ENCODE results near the gene VASP.

VASP gene

DNA sequence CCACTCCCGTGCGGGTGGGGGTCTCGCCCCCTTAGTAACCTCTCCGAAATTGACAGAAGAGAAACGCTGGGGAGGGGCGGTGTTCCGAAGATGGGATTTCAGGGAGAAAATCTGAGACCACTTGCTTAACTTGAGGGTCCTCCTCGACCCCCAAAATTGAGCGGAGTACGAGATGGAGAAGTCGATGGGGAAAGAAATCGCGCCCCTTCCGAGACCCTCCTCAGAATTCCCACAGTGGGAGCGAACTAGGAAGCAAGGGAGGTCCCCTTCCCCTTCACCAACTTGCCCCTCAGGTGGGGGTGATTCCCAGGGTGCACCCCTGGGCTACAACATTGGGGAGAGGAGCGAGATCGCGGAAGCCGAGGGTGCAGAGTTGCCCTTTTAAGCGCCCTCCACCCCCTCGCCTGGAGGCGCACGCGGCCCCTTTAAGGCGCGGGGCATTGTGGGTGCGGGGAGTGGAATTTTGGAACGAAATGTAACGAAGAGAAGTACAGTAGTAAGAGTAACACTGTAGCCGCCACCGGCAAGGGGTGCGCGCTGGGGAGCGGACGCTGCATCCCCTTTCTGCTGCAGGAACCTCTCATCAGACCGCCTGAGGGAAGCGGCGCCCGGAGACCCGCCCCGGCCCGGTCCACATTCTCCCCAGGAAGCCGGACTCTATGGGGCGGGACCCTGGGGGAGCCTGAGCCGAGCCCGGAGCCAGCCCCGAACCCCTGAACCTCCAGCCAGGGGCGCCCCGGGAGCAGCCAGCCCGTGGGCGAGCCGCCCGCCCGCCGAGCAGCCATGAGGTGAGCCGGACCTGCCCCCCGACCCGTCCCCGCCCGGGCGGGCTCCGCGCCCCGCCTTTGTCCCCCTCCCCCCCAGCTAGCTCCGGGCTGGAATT is at the start of gene VASP:
TSS of gene VASP (plus strand) at position 491 of the 883 bp plus-strand sequence. CDS start at position 784, 293 bp downstream.
- DNase-seq: no peak

DNA sequence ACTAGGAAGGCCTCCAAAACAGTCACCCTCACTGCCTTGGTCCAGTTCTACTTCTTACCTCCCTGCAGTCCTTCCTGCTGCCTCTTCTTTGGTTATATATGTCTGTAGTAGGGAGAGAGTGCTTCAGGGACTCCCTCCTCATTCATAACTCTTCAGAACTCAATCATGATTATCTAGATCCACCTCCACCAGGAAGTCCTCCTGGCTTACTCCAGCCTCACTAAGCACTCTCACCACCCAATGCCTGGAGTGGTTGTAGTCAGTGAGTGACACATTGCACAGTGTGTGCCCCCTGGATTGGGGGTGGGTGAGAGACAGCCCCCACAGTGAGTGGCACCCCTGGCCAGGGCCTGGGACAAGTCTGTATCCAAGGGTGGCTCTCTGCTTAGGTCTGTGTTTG is 49.5 kb upstream of the VASP start:
- DNase-seq: no peak

DNA sequence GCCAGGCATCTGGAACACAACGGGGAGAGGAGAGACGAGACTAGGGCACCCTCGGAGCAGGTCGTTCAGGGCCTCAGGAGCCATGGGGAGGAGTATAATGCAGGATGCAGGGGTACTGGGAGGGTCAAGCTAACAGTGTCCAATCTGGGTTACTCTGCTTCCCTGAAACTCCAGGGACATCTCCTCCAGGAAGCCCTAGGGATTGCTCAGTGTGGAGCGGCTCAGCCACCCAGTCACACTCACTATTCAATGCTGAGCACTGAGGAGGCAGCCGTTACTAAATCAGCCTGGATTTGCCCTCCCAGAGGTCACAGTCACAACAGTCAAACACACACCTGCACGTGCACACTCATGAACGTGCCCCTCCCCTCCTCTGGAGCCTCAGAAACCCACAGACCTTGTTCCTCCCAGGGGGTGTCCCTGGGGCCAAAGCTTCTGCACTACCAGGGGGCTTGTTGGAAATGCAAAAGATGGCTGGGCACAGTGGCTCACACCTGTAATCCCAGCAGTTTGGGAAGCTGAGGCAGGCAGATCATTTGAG is 46.4 kb upstream of the VASP start:
- DNase-seq: no peak

DNA sequence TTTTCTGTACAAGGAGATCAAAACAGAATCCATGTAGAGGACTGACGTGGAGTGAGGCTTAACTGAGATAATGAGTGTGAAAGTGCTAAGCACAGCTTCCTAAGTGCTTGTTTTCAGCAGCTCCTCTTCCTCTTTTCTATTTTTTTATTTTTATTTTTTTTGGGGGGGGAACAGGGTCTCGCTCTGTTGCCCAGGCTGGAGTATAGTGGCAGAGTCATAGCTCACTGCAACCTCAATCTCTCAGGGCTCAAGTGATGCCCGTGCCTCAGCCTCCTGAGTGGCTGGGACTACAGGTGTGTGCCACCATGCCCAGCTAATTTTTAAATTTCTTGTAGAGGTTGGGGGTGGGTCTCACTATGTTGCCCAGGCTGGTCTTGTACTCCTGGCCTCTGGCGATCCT is 45.1 kb upstream of the VASP start:
- no peak for DNase-seq

DNA sequence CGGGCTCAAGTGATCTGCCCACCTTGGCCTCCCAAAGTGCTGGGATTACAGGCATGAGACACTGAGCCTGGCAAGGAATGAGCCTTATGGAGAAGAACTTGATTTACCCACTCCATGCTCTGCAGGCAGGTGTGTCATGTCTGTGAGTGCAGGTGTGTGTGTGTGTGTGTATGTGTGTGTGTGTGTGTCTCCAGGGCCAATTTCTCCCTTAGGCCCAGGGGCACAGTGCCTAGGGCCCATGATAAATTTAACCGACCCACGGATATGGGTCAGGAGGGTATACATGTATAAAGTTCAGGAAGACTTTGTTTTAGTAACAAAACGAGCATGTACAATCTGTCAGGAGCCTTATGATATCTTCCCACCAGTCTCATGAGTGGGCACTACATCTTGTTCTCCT is 44.0 kb upstream of the VASP start:
- DNase-seq: no peak

DNA sequence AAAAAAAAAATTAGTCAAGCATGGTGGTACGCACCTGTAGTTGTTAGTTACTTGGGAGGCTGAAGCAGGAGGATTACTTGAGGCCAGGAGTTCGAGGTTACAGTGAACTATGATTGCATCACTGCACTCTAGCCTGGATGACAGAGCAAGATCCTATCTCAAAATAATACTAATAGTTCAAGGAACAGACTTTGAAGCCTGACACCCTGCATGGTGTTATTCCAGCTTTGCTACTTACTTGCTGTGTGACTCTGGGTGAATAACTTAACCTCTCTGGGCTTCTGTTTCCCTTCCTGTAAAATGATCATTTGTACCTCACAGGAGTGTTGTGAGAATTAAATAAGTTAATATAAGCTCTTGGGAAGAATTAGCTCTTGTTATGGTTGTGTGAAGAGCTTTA is 43.0 kb upstream of the VASP start:
- no peak for DNase-seq

DNA sequence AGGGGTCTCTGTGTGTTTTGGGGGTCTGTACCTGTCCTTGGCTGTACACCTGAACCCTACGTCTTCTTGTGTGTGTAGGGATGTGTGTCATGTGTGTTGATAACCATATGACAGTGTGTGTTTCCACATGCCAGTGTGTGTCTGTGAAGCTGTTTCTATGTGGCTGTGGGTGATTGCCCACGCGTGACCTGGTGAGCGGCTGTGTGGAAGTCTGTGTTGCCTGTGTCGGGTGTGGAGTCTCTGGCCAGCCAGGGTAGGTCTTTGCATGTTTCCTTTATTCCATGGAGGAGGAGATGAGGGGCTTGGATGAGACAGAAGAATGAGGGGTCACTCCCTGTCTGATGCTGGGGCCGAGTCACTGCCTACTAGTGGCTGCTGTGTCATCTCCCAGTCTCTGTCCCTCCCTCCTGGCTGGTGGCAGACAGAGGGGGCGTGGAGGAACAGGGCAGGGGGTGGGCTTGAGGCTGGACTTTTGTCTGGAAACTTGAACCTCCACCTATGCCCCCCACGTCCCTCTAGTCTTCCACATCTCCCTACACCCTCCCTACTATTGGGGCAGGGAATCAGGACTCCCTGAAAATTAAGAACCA is 42.3 kb upstream of the VASP start:
- no peak for DNase-seq

DNA sequence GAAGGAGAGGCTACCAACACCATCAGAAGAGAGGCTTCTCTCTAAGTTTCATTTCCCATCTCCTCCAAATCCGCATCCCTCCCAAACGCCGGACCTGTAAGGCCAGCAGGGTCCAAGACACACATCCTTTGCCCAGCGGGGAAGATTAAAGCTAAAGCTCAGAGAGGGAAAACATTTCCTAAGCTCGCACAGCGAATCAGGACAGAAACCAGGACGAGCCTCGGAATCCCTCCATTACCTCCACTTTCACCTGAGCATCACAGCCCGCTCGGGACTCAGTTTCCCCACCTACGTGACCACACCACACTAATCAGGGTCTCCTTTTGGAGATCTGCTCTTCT is 40.2 kb upstream of the VASP start:
- DNase-seq: no peak

DNA sequence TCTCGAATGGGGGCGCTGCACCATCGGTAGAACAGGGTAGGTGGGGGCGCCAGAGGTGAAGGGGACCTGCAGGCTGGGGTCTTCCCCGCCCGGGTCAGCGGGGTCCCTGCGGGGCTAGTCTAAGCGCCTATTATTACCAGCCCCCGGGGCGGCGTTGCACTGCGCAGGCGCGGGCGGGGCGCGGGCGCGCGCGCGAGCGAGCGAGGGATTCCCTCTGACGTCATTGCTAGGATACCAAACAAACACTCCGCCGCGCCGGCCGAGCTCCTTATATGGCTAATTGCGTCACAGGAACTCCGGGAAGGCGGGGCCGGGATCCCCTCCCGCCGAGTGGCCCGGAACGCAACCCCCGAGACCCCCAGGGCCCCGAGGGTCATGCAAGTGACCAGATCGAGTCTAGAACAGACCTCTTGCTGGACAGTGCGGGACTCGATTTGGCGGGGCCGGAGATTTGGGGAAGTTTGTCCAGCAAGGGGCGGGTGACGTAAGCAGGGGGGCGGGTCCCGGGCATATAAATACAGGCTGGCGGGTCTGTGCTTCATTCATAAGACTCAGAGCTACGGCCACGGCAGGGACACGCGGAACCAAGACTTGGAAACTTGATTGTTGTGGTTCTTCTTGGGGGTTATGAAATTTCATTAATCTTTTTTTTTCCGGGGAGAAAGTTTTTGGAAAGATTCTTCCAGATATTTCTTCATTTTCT is 39.7 kb upstream of the VASP start, which contains the start of gene FOSB:
TSS of gene FOSB (plus strand) at position 541 of the 703 bp plus-strand sequence. CDS start 591 bp downstream, outside the sequence.
- DNase-seq: peak; percentile 63

DNA sequence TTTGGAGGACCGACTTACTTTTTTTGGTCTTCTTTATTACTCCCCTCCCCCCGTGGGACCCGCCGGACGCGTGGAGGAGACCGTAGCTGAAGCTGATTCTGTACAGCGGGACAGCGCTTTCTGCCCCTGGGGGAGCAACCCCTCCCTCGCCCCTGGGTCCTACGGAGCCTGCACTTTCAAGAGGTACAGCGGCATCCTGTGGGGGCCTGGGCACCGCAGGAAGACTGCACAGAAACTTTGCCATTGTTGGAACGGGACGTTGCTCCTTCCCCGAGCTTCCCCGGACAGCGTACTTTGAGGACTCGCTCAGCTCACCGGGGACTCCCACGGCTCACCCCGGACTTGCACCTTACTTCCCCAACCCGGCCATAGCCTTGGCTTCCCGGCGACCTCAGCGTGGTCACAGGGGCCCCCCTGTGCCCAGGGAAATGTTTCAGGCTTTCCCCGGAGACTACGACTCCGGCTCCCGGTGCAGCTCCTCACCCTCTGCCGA is 39.1 kb upstream of the VASP start:
- no peak for DNase-seq

DNA sequence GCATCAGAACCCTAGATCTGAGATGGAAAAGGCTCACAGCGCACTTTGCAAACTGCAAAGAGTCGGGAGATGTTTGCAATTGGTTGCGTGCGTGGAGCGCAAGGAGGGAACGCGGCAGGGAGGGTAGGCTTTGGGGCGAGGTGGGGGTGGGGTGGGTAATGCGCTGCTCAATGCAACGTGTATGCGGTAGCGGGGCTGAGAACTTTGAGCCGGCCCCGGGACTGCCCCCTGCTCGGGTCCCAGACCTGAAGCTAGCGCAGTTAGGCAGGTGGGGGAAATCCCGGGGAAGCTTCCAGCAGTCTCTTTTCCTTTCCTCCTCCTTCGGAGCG is 38.5 kb upstream of the VASP start:
- DNase-seq: no peak

DNA sequence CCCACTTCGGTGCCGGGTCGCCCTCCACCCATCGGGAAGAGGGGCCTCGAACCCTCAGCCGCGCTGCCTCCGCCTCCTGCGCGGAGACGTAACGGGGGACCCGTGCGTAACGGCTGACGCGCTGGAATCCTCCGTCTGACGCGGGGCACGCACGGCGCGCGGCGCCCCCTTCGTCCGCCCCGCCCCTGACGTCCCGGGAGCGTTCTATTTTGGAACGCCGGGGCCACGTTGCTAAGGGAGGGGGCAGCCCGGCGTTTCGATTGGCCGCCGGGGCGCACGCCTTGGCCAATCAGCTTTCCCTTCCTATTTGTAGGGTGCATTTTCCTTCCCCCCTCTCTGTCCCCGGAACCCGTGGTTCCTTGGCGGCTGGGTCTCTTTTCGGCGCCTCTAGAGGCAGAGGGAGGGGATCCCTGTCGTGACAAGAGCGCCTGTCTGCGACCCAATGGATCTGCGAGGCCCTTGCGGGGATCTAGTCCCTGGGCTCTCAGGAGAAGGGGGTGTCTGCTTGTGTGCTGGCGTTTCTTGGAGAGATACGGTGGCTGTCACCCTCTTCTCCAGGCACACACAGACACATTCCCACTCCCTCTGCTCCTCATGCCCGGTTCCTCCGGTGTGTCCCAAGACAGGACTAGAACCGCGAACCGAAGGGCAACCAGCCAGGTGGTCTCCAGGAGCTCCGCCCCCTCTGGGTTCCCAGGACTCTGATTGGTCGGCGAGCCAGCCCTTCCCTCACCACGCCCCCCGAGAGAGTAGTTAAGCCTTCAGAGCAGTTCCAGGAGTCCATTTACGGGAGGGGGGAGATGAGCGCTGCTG is 37.9 kb upstream of the VASP start:
- DNase-seq: peak; percentile 52

DNA sequence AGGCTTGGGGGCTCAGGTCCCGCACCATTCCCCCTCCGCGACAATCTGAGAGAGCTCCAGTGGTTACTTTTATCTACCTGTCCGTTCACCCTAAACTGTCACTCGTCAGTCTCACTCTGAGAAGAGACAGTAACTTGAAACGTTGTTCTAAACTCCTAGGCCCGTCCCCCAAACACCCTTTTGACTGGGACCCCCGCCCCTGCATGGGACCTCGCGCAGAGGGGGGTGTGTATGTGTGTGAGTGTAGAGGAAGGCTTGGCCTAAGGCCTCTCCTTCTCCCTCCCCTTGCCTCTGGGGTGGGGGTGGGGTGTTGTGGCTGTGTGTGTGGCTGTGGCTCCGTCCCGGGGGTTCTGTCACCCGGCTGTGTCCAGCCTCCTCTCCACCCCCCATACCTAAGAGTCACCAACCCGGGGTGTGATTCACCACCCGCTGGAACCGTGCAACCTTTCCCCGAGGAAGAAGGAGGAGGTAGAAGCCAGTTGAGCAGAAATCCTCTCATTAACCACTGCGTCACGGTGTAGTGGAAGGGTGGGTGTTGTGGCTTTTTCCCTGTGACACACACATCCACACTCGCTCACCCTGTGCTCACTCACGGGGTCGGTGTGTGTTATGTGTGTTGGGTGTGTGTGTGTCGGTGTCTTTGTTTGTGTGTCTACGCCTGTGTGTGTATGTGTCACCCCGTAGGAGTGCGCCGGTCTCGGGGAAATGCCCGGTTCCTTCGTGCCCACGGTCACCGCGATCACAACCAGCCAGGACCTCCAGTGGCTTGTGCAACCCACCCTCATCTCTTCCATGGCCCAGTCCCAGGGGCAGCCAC is 37.1 kb upstream of the VASP start:
- no peak for DNase-seq

DNA sequence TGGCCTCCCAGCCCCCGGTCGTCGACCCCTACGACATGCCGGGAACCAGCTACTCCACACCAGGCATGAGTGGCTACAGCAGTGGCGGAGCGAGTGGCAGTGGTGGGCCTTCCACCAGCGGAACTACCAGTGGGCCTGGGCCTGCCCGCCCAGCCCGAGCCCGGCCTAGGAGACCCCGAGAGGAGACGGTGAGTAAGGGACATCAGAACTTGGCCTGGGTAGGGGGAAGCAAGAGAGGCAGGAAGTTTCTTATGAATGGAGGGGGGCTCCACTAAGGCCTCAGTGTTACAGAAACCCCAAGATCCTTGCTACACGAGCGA is 36.6 kb upstream of the VASP start:
- no peak for DNase-seq

DNA sequence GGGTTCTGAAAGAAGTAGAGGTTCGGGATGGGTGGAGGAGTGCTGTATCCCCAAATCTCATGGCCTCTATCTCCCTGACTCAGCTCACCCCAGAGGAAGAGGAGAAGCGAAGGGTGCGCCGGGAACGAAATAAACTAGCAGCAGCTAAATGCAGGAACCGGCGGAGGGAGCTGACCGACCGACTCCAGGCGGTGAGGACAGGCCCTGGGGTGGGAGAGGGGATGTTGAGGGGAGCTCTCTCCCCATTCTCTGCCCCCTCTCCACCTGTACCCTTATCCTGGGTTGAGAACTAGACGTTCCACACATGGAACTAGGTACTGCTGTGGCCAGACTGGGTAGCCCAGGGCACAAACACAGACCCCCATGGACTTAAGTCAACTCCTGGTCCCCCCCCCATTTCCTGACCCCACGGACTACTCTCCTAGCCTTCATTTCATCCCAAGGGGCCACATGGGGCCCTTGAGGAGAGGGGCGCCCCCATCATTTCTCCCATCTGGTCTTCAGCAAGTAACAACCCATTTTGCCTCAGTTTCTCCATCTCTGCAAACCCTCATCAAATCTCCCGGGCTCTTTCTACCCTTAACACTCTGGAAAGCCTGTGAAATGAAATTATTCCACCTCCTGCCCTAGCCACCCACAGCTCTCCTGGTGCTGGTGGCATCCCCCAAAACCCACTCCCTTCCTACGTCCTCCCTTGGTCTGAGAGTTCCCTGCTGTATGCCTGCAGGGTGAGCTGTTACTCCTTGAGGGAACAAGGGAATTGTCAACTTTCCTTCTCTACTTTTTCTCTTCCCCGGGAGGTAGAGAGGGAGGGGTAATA is 36.0 kb upstream of the VASP start:
- DNase-seq: no peak

DNA sequence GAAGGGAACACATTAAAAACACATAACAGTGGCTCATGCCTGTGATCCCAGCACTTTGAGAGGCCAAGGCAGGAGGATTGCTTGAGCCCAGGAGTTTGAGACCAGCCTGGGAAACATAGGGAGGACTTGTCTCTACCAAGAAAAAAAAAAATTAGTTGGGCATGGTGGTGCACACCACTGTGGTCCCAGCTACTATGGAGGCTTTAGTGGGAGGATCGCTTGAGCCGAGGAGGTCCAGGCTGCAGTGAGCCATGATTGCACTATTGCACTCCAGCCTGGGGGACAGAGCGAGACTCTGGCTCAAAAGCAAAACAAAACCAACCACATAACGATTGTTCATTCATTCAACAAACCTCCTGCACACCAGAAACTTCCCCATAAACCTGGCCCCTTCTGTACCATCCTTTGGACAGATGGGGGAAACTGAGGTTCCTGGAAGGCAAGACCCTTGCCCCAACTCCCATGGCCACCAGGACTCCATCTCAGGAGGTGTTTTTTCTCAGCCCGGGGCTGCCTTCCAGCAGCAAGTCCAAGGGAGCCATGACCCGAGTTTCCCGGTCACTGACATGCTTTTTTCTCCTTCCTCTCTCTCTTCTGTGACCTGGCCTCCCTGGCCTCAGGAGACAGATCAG is 35.2 kb upstream of the VASP start:
- DNase-seq: no peak

DNA sequence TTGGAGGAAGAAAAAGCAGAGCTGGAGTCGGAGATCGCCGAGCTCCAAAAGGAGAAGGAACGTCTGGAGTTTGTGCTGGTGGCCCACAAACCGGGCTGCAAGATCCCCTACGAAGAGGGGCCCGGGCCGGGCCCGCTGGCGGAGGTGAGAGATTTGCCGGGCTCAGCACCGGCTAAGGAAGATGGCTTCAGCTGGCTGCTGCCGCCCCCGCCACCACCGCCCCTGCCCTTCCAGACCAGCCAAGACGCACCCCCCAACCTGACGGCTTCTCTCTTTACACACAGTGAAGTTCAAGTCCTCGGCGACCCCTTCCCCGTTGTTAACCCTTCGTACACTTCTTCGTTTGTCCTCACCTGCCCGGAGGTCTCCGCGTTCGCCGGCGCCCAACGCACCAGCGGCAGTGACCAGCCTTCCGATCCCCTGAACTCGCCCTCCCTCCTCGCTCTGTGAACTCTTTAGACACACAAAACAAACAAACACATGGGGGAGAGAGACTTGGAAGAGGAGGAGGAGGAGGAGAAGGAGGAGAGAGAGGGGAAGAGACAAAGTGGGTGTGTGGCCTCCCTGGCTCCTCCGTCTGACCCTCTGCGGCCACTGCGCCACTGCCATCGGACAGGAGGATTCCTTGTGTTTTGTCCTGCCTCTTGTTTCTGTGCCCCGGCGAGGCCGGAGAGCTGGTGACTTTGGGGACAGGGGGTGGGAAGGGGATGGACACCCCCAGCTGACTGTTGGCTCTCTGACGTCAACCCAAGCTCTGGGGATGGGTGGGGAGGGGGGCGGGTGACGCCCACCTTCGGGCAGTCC is 34.5 kb upstream of the VASP start:
- DNase-seq: no peak

DNA sequence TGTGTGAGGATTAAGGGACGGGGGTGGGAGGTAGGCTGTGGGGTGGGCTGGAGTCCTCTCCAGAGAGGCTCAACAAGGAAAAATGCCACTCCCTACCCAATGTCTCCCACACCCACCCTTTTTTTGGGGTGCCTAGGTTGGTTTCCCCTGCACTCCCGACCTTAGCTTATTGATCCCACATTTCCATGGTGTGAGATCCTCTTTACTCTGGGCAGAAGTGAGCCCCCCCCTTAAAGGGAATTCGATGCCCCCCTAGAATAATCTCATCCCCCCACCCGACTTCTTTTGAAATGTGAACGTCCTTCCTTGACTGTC is 34.0 kb upstream of the VASP start:
- no peak for DNase-seq

DNA sequence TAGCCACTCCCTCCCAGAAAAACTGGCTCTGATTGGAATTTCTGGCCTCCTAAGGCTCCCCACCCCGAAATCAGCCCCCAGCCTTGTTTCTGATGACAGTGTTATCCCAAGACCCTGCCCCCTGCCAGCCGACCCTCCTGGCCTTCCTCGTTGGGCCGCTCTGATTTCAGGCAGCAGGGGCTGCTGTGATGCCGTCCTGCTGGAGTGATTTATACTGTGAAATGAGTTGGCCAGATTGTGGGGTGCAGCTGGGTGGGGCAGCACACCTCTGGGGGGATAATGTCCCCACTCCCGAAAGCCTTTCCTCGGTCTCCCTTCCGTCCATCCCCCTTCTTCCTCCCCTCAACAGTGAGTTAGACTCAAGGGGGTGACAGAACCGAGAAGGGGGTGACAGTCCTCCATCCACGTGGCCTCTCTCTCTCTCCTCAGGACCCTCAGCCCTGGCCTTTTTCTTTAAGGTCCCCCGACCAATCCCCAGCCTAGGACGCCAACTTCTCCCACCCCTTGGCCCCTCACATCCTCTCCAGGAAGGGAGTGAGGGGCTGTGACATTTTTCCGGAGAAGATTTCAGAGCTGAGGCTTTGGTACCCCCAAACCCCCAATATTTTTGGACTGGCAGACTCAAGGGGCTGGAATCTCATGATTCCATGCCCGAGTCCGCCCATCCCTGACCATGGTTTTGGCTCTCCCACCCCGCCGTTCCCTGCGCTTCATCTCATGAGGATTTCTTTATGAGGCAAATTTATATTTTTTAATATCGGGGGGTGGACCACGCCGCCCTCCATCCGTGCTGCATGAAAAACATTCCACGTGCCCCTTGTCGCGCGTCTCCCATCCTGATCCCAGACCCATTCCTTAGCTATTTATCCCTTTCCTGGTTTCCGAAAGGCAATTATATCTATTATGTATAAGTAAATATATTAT is 33.3 kb upstream of the VASP start:
- DNase-seq: no peak
